ENCODE results near the gene C4orf51.

- TF ChIP-seq POLR2A (IDR thresholded peaks at IDR 0.05), result no peak
- TF ChIP-seq, protein P1, sequence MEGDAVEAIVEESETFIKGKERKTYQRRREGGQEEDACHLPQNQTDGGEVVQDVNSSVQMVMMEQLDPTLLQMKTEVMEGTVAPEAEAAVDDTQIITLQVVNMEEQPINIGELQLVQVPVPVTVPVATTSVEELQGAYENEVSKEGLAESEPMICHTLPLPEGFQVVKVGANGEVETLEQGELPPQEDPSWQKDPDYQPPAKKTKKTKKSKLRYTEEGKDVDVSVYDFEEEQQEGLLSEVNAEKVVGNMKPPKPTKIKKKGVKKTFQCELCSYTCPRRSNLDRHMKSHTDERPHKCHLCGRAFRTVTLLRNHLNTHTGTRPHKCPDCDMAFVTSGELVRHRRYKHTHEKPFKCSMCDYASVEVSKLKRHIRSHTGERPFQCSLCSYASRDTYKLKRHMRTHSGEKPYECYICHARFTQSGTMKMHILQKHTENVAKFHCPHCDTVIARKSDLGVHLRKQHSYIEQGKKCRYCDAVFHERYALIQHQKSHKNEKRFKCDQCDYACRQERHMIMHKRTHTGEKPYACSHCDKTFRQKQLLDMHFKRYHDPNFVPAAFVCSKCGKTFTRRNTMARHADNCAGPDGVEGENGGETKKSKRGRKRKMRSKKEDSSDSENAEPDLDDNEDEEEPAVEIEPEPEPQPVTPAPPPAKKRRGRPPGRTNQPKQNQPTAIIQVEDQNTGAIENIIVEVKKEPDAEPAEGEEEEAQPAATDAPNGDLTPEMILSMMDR (IDR thresholded peaks at IDR 0.05), result no peak
Observed at GRCh38 chr4:145730026-145730425, 50.1 kb downstream of the C4orf51 start.

Measured in uterus (tissue), 2 donors.